HepG2 (cell line): ENCODE measurements around the gene CTSA. TPM values are rescaled to one million over a fixed set of nuclear protein-coding genes. Genes with fewer than 3 reads are reported as not detected.

ENCODE experiments used
- CBX2 ChIP-seq, 2 experiments: fragments of 200-600 bp in 1 of 2; sonication (generic); formaldehyde crosslinking in 1 of 2; IDR thresholded peaks; 2 replicates each; pipeline versions ENCODE4 v1.7.0 to v1.8.1; 2018 to 2022; ENCODE audit warnings: low read depth in 2 of 2, low read length in 1 of 2, mild to moderate bottlenecking in 1 of 2, missing genetic modification reagents in 1 of 2
- DR1 ChIP-seq: sonication (generic); formaldehyde crosslinking; IDR thresholded peaks from 2 replicates; pipeline ENCODE4 v1.8.0; 2021; ENCODE audit warnings: mild to moderate bottlenecking, missing genetic modification reagents, inconsistent platforms
- EEA1 ChIP-seq: sonication (generic); formaldehyde crosslinking; IDR thresholded peaks from 2 replicates; pipeline ENCODE4 v1.5.1; 2020; ENCODE audit warnings: mild to moderate bottlenecking, missing genetic modification reagents, borderline replicate concordance
- FOXA1 ChIP-seq, 2 experiments: fragments of 450-650 bp in 1 of 2; sonication (generic) in 1 of 2; formaldehyde crosslinking in 1 of 2; IDR thresholded peaks; 2 replicates each; pipeline versions ENCODE4 v1.4.0 to v1.6.1; 2016 to 2020; ENCODE audit warnings: missing genetic modification reagents in 1 of 2
- HCFC1 ChIP-seq: fragments of 150-350 bp; IDR thresholded peaks from 2 replicates; pipeline ENCODE4 v1.6.1; 2014; ENCODE audit warnings: low read depth, low read length
- HNF1A ChIP-seq, 2 experiments: sonication (generic) in 1 of 2; formaldehyde crosslinking in 1 of 2; IDR thresholded peaks; 2 replicates each; pipeline versions ENCODE4 v1.4.0 to v1.6.1; 2016 to 2020; ENCODE audit warnings: borderline replicate concordance in 1 of 2, low read depth in 1 of 2, mild to moderate bottlenecking in 1 of 2, missing genetic modification reagents in 1 of 2
- HNRNPH1 ChIP-seq: fragments of 200-400 bp; formaldehyde crosslinking; optimal IDR thresholded peaks from 2 replicates; pipeline ENCODE3; 2017; ENCODE audit warnings: mild to moderate bottlenecking, low read depth, low read length
- KDM3A ChIP-seq: IDR thresholded peaks from 2 replicates; pipeline ENCODE4 v1.6.1; 2018; ENCODE audit warnings: low read depth, missing compliant biosample characterization
- NAIF1 ChIP-seq: sonication (generic); formaldehyde crosslinking; IDR thresholded peaks from 2 replicates; pipeline ENCODE4 v1.5.0; 2020; ENCODE audit warnings: mild to moderate bottlenecking, missing genetic modification reagents, borderline replicate concordance
- NBN ChIP-seq: fragments of 450-650 bp; conservative IDR thresholded peaks from 2 replicates; pipeline ENCODE4 v1.6.1; 2017
- NFE2 ChIP-seq: sonication (generic); formaldehyde crosslinking; IDR thresholded peaks from 2 replicates; pipeline ENCODE4 v1.4.0; 2020; ENCODE audit warnings: missing genetic modification reagents
- PLRG1 ChIP-seq: fragments of 450-650 bp; conservative IDR thresholded peaks from 2 replicates; pipeline ENCODE4 v1.6.1; 2016
- SMAD9 ChIP-seq: sonication (generic); formaldehyde crosslinking; IDR thresholded peaks from 2 replicates; pipeline ENCODE4 v1.5.1; 2020; ENCODE audit warnings: mild to moderate bottlenecking, missing genetic modification reagents
- STAG1 ChIP-seq: sonication (generic); formaldehyde crosslinking; IDR thresholded peaks from 2 replicates; pipeline ENCODE4 v1.4.0; 2020; ENCODE audit warnings: missing genetic modification reagents
- TARDBP ChIP-seq: sonication (generic); formaldehyde crosslinking; IDR thresholded peaks from 2 replicates; pipeline ENCODE4 v1.8.0; 2022; ENCODE audit warnings: mild to moderate bottlenecking, missing genetic modification reagents
- TFDP1 ChIP-seq: IDR thresholded peaks from 2 replicates; pipeline ENCODE4 v1.6.1; 2016; ENCODE audit warnings: missing compliant biosample characterization, missing genetic modification reagents, borderline replicate concordance
- ZNF280B ChIP-seq: sonication (generic); formaldehyde crosslinking; IDR thresholded peaks from 2 replicates; pipeline ENCODE4 v1.5.0; 2020; ENCODE audit warnings: missing genetic modification reagents, mild to moderate bottlenecking, borderline replicate concordance
- ZNF317 ChIP-seq: sonication (generic); formaldehyde crosslinking; IDR thresholded peaks from 2 replicates; pipeline ENCODE4 v1.5.0; 2020; ENCODE audit warnings: mild to moderate bottlenecking, missing genetic modification reagents
- ZNF703 ChIP-seq: sonication (generic); formaldehyde crosslinking; IDR thresholded peaks from 2 replicates; pipeline ENCODE4 v1.5.1; 2020; ENCODE audit warnings: missing genetic modification reagents, mild to moderate bottlenecking, moderate library complexity, borderline replicate concordance
- polyA plus RNA-seq, 8 experiments: library from polyadenylated mRNA; depleted of rRNA in 3 of 8; stranded (reverse) in 7 of 8; unstranded in 1 of 8; fragments of >200 nt; fragmentation: Illumina TruSeq in 4 of 8; extraction: Trizol in 4 of 8; gene quantifications; 2 replicates each; pipeline versions ENCODE4 v1.2.1 to v1.2.3, GENCODE V29; 2011 to 2016; ENCODE audit warnings: low read depth in 4 of 8, missing spikeins in 1 of 8, mixed read lengths in 1 of 8; ENCODE audit not compliant: insufficient read depth in 1 of 8
- total RNA-seq, 5 experiments: library from RNA; depleted of rRNA; stranded (reverse); fragments of >200 nt; fragmentation: Illumina TruSeq; extraction: Trizol; gene quantifications; 2 replicates each; pipeline ENCODE4 v1.2.3, GENCODE V29; 2016; ENCODE audit warnings: low read depth in 1 of 5

CTSA gene
- total and polyA plus RNA-seq, 2 of the 13 experiments (the other 11 are each of a cell fraction or from before 2014, with no cell fraction given): 202 to 231 TPM

- TF ChIP-seq FOXA1 (IDR thresholded peaks at IDR 0.05) (no peak), FOXA1 (CRISPR knock-in tag; IDR thresholded peaks at IDR 0.05) (no peak), CBX2 (IDR thresholded peaks at IDR 0.05; ENCODE audit: low read depth, low read length) (no peak), CBX2 (CRISPR knock-in tag; IDR thresholded peaks at IDR 0.05; ENCODE audit: low read depth) (no peak), KDM3A (CRISPR knock-in tag) (no peak), ZNF703 (no peak), NBN (no peak), SMAD9 (no peak), HNF1A (IDR thresholded peaks at IDR 0.05; ENCODE audit: low read depth) (no peak), HNF1A (CRISPR knock-in tag; IDR thresholded peaks at IDR 0.05; ENCODE audit: borderline replicate concordance) (no peak), ZNF280B (no peak), STAG1 (CRISPR knock-in tag) (no peak), TFDP1 (CRISPR knock-in tag) (0 out of 2 replicates have a peak, but pooled peaks have one; percentile 13), ZNF317 (no peak), HCFC1 (no peak), DR1 (no peak), NAIF1 (peak; percentile 80; the same call in 1 of the 2 replicates), HNRNPH1 (no peak), NFE2 (no peak), EEA1 (CRISPR knock-in tag) (no peak), TARDBP (CRISPR knock-in tag) (no peak), PLRG1 (no peak)
Measured at GRCh38 chr20:45921337-45922189, 30.4 kb downstream of the CTSA start (continued).
